Endothelial cell of umbilical vein (primary cell): ENCODE results near the gene TUBG2.

Experiments used
- EZH2 ChIP-seq: IDR thresholded peaks from 2 replicates; pipeline ENCODE4 v1.6.1; 2012; ENCODE audit warnings: borderline replicate concordance, low read depth, mild to moderate bottlenecking, moderate library complexity, low read length, inconsistent platforms; ENCODE audit not compliant: severe bottlenecking
- TF ChIP-seq, protein P1 (sequence below), 2 donors: IDR thresholded peaks; 1 replicate in 1 of 2; 2 replicates in 1 of 2; pipeline ENCODE4 v1.5.1; 2011; ENCODE audit warnings: low read length in 2 of 2, mild to moderate bottlenecking in 2 of 2, moderate library complexity in 2 of 2, control low read depth in 1 of 2, inconsistent platforms in 1 of 2, low read depth in 1 of 2; ENCODE audit not compliant: insufficient read depth in 1 of 2; ENCODE audit errors: extremely low read depth in 1 of 2

DNA sequence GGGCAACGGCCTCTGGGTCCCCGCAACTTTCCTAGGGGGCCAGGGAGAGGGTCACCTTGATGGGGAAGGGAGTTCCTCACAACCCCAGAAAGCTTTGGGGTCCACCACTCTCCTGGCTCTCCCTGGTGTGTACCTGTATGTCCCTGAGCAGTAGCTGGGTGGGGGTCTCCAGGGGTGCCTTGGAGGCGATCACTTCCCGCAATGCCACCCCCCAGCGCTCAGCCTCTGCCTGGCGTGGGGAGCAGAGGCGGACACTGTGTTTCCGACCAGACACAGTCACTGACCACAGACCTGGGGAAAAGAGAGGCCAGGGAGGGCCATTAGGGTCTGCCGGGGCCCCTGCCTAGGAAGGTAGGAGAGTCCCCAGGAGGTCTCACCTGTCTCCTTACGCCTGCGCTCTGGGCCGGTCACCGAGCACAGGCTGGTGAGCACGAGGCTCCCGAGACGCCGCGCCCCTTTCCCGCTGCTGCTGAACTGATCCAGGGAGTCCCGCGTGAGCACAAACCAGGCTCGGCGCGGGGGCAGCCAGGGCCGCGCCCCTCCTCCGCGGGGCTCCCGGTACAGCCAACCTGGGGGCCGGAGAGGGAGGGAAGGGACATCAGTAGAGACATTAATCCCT is 14.3 kb downstream of the TUBG2 start:
- TF ChIP-seq, protein P1, sequence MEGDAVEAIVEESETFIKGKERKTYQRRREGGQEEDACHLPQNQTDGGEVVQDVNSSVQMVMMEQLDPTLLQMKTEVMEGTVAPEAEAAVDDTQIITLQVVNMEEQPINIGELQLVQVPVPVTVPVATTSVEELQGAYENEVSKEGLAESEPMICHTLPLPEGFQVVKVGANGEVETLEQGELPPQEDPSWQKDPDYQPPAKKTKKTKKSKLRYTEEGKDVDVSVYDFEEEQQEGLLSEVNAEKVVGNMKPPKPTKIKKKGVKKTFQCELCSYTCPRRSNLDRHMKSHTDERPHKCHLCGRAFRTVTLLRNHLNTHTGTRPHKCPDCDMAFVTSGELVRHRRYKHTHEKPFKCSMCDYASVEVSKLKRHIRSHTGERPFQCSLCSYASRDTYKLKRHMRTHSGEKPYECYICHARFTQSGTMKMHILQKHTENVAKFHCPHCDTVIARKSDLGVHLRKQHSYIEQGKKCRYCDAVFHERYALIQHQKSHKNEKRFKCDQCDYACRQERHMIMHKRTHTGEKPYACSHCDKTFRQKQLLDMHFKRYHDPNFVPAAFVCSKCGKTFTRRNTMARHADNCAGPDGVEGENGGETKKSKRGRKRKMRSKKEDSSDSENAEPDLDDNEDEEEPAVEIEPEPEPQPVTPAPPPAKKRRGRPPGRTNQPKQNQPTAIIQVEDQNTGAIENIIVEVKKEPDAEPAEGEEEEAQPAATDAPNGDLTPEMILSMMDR (IDR thresholded peaks at IDR 0.05; ENCODE audit: extremely low read depth in 1 of 2, insufficient read depth in 1 of 2, low read depth in 1 of 2, low read length in 2 of 2) = no peak
- no peak for TF ChIP-seq EZH2
